WTC11 (cell line): Measurements from ENCODE around the gene RGS18. TPM values are rescaled to one million over a fixed set of nuclear protein-coding genes. Genes with fewer than 3 reads are reported as not detected.

Source experiments
- ATAC-seq: fragments of 200-7000 bp; cut with Tn5 transposase; 2 replicates; pipeline ENCODE4 v1.10.0; 2021; ENCODE audit warnings: mild to moderate bottlenecking, moderate library complexity
- CTCF ChIA-PET: fragments of 300-600 bp; sonication (Branson Sonifier 250); formaldehyde crosslinking; loops from one replicate; lab custom pipeline; 2021; ENCODE audit warnings: antibody characterized with exemption; lab: Charles Lee
- POLR2A ChIA-PET: fragments of 350-600 bp; sonication (Branson Sonifier 250); formaldehyde crosslinking; loops from one replicate; lab custom pipeline; 2021; ENCODE audit warnings: antibody characterized with exemption; lab: Charles Lee
- DNase-seq: peaks from one replicate; pipeline ENCODE4 v3.0.0; 2021; ENCODE audit warnings: low spot score
- H3K27ac Mint-ChIP-seq: 2 replicates; pipeline ENCODE4 v1.8.0; 2021; ENCODE audit warnings: mixed read lengths
- H3K27me3 Mint-ChIP-seq: 2 replicates; pipeline ENCODE4 v1.8.0; 2021; ENCODE audit warnings: low read depth, mild to moderate bottlenecking, moderate library complexity, mixed read lengths
- H3K36me3 Mint-ChIP-seq: 2 replicates; pipeline ENCODE4 v1.8.0; 2021; ENCODE audit warnings: mixed read lengths
- H3K4me1 Mint-ChIP-seq: 2 replicates; pipeline ENCODE4 v1.8.0; 2022; ENCODE audit warnings: mixed read lengths
- H3K4me3 Mint-ChIP-seq: 2 replicates; pipeline ENCODE4 v1.8.0; 2021; ENCODE audit warnings: mild to moderate bottlenecking, moderate library complexity, mixed read lengths
- H3K9me3 Mint-ChIP-seq: 2 replicates; pipeline ENCODE4 v1.8.0; 2021; ENCODE audit warnings: mixed read lengths
- CBFB ChIP-seq: sonication (generic); formaldehyde crosslinking; IDR thresholded peaks from 2 replicates; pipeline ENCODE4 v1.8.1; 2022; ENCODE audit warnings: mild to moderate bottlenecking, low read depth, missing genetic modification reagents
- CDX4 ChIP-seq: fragments of 250-450 bp; sonication (Bioruptor Pico); IDR thresholded peaks from 2 replicates; pipeline ENCODE4 v1.9.0; 2021; ENCODE audit warnings: moderate library complexity, mild to moderate bottlenecking, inconsistent platforms, borderline replicate concordance
- CREB1 ChIP-seq: sonication (generic); formaldehyde crosslinking; IDR thresholded peaks from 2 replicates; pipeline ENCODE4 v1.8.0; 2023; ENCODE audit warnings: mild to moderate bottlenecking, missing genetic modification reagents
- ESRRA ChIP-seq: sonication (generic); formaldehyde crosslinking; IDR thresholded peaks from 2 replicates; pipeline ENCODE4 v1.8.1; 2022; ENCODE audit warnings: mild to moderate bottlenecking, missing genetic modification reagents, borderline replicate concordance
- FOXP1 ChIP-seq: sonication (generic); formaldehyde crosslinking; IDR thresholded peaks from 2 replicates; pipeline ENCODE4 v1.8.0; 2022; ENCODE audit warnings: missing genetic modification reagents, mild to moderate bottlenecking, moderate library complexity, borderline replicate concordance
- FOXP4 ChIP-seq: sonication (generic); formaldehyde crosslinking; IDR thresholded peaks from 2 replicates; pipeline ENCODE4 v1.8.0; 2022; ENCODE audit warnings: mild to moderate bottlenecking, missing genetic modification reagents
- MYBL2 ChIP-seq: sonication (generic); formaldehyde crosslinking; IDR thresholded peaks from 2 replicates; pipeline ENCODE4 v1.8.1; 2023; ENCODE audit warnings: mild to moderate bottlenecking, moderate library complexity, missing genetic modification reagents
- PREB ChIP-seq: sonication (generic); formaldehyde crosslinking; IDR thresholded peaks from 2 replicates; pipeline ENCODE4 v1.8.1; 2022; ENCODE audit warnings: mild to moderate bottlenecking, missing genetic modification reagents, moderate library complexity, borderline replicate concordance
- SMAD3 ChIP-seq: sonication (generic); formaldehyde crosslinking; IDR thresholded peaks from 2 replicates; pipeline ENCODE4 v1.8.0; 2022; ENCODE audit warnings: missing genetic modification reagents, mild to moderate bottlenecking, borderline replicate concordance
- TCF7 ChIP-seq: sonication (generic); formaldehyde crosslinking; IDR thresholded peaks from 2 replicates; pipeline ENCODE4 v1.8.0; 2022; ENCODE audit warnings: mild to moderate bottlenecking, low read depth, missing genetic modification reagents, moderate library complexity
- ZBTB21 ChIP-seq: sonication (generic); formaldehyde crosslinking; IDR thresholded peaks from 2 replicates; pipeline ENCODE4 v1.8.1; 2023; ENCODE audit warnings: mild to moderate bottlenecking, missing genetic modification reagents, borderline replicate concordance
- ZNF121 ChIP-seq: sonication (generic); formaldehyde crosslinking; IDR thresholded peaks from 2 replicates; pipeline ENCODE4 v1.8.0; 2023; ENCODE audit warnings: missing genetic modification reagents
- ZNF396 ChIP-seq: fragments of 250-450 bp; sonication (Bioruptor Pico); IDR thresholded peaks from 2 replicates; pipeline ENCODE4 v1.8.0; 2021; ENCODE audit warnings: mild to moderate bottlenecking, moderate library complexity, borderline replicate concordance
- ZNF423 ChIP-seq: fragments of 250-450 bp; sonication (Bioruptor Pico); IDR thresholded peaks from 2 replicates; pipeline ENCODE4 v2.1.2; 2022; ENCODE audit warnings: mild to moderate bottlenecking, moderate library complexity
- total RNA-seq: library from RNA; stranded (reverse); gene quantifications from 3 replicates; pipeline ENCODE4 v1.2.3, GENCODE V29; 2021
- TF ChIP-seq, protein P1 (sequence below): fragments of 250-450 bp; sonication (Bioruptor Pico); IDR thresholded peaks from 2 replicates; pipeline ENCODE4 v1.9.0; 2021; ENCODE audit warnings: mild to moderate bottlenecking
- TF ChIP-seq, protein P2 (sequence below): sonication (generic); formaldehyde crosslinking; IDR thresholded peaks from 2 replicates; pipeline ENCODE4 v1.8.0; 2023; ENCODE audit warnings: missing genetic modification reagents
- TF ChIP-seq, protein P3 (sequence below): sonication (generic); formaldehyde crosslinking; IDR thresholded peaks from 2 replicates; pipeline ENCODE4 v1.8.0; 2022; ENCODE audit warnings: mild to moderate bottlenecking, missing genetic modification reagents
- TF ChIP-seq, protein P4 (sequence below): sonication (generic); formaldehyde crosslinking; IDR thresholded peaks from 2 replicates; pipeline ENCODE4 v1.8.1; 2022; ENCODE audit warnings: low read depth, missing genetic modification reagents, borderline replicate concordance
- TF ChIP-seq, protein P5 (sequence below): sonication (generic); formaldehyde crosslinking; IDR thresholded peaks from 2 replicates; pipeline ENCODE4 v1.8.0; 2022; ENCODE audit warnings: mild to moderate bottlenecking, missing genetic modification reagents

Gene RGS18
- total RNA-seq, 1 experiment from 2014 or later: not detected

DNA sequence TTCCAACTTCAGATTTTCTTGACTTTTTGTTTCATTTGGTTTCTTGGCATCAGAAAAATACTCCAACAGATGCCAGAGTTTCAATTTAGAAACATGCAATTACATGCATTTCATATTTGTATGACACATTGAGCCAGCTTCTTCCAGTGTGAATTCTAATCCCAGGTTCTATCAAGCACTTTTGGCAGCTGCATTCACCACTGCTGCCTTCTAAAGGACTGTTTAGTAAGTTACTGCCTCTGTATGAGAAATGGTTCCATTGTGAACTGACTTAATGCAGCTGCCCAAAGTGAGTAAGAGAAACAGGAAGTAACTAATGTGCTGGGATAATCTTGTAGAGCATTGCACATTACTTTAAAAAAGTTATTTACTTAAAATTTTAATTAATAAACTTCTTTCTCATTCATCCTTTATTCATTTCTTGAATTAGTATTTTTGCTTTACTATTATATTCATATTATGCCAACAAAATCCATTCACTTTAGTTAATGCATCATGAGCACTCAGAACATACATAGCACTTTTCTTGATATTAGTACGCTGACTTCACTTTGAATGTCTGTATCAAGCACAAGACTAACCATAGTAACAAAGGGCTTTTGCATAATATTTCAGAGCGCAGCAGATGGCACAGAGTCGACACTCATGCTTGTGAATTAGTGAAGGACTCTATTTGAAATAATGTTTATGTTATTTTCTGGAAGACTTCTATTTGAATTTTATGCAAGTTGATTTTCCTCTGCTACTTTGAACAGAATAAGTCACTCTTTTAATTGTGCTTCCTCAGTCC is 9.8 kb downstream of the RGS18 start:
- Mint-ChIP-seq H3K9me3 (peaks cover 21% of the 10 kb centered on the region), H3K27ac (no peak overlapping the region), H3K4me3 (no peak overlapping the region), H3K4me1 (peaks cover 10% of the 10 kb centered on the region), H3K36me3 (peaks cover 10% of the 10 kb centered on the region), H3K27me3 (no peaks in the 10 kb centered on the region)
- ChIA-PET CTCF (no interaction called here), POLR2A (no interaction called here)
- no peak for TF ChIP-seq ZBTB21
- ATAC-seq (no peak), DNase-seq (no peak)

DNA sequence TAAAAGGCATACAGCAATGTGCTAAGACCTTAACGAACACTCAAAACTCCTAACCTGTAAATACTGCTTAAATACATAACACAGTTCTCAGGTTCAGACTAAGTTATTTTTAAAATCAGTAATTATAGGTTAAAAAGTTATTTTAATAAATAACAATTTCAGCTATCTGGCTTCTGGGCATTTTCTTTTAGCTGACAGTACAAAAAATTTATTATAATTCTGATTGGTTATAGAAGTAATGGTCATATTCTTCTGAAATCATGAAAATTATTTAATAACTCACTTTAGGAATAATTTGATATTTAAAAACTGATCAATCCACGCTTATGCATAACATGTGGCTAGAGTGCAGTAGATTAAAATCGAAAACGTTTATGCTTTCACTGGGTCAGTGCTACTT is 10.7 kb downstream of the RGS18 start:
- ChIA-PET POLR2A (no interaction called here), CTCF (no interaction called here)
- ATAC-seq: no peak
- H3K27me3 Mint-ChIP-seq: no peaks in the 10 kb centered on the region
- peaks cover 21% of the 10 kb centered on the region for H3K9me3 Mint-ChIP-seq
- TF ChIP-seq MYBL2 (CRISPR knock-in tag) (no peak), ZNF423 (CRISPR knock-in tag) (no peak), CBFB (no peak), FOXP4 (CRISPR knock-in tag) (no peak), CDX4 (no peak), ZNF121 (no peak), CREB1 (CRISPR knock-in tag) (no peak), ZNF396 (no peak), PREB (CRISPR knock-in tag) (no peak), ZBTB21 (no peak), FOXP1 (CRISPR knock-in tag) (no peak), SMAD3 (CRISPR knock-in tag) (no peak), ESRRA (CRISPR knock-in tag) (no peak), TCF7 (no peak)
- TF ChIP-seq, protein P1, sequence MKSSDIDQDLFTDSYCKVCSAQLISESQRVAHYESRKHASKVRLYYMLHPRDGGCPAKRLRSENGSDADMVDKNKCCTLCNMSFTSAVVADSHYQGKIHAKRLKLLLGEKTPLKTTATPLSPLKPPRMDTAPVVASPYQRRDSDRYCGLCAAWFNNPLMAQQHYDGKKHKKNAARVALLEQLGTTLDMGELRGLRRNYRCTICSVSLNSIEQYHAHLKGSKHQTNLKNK (CRISPR knock-in tag): no peak
- TF ChIP-seq, protein P2, sequence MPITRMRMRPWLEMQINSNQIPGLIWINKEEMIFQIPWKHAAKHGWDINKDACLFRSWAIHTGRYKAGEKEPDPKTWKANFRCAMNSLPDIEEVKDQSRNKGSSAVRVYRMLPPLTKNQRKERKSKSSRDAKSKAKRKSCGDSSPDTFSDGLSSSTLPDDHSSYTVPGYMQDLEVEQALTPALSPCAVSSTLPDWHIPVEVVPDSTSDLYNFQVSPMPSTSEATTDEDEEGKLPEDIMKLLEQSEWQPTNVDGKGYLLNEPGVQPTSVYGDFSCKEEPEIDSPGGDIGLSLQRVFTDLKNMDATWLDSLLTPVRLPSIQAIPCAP: no peak
- TF ChIP-seq, protein P3, sequence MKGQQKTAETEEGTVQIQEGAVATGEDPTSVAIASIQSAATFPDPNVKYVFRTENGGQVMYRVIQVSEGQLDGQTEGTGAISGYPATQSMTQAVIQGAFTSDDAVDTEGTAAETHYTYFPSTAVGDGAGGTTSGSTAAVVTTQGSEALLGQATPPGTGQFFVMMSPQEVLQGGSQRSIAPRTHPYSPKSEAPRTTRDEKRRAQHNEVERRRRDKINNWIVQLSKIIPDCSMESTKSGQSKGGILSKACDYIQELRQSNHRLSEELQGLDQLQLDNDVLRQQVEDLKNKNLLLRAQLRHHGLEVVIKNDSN (CRISPR knock-in tag): no peak
- TF ChIP-seq, protein P4, sequence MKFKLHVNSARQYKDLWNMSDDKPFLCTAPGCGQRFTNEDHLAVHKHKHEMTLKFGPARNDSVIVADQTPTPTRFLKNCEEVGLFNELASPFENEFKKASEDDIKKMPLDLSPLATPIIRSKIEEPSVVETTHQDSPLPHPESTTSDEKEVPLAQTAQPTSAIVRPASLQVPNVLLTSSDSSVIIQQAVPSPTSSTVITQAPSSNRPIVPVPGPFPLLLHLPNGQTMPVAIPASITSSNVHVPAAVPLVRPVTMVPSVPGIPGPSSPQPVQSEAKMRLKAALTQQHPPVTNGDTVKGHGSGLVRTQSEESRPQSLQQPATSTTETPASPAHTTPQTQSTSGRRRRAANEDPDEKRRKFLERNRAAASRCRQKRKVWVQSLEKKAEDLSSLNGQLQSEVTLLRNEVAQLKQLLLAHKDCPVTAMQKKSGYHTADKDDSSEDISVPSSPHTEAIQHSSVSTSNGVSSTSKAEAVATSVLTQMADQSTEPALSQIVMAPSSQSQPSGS: no peak
- TF ChIP-seq, protein P5, sequence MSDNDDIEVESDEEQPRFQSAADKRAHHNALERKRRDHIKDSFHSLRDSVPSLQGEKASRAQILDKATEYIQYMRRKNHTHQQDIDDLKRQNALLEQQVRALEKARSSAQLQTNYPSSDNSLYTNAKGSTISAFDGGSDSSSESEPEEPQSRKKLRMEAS: no peak
- no peak for DNase-seq
- H3K27ac Mint-ChIP-seq: no peak overlapping the region
- no peak overlapping the region for H3K4me3 Mint-ChIP-seq
- H3K36me3 Mint-ChIP-seq: peaks cover 10% of the 10 kb centered on the region
- peaks cover 10% of the 10 kb centered on the region for H3K4me1 Mint-ChIP-seq
